CD1c-positive myeloid dendritic cell (primary cell): ENCODE results near the gene LTF.
"Not testable (repeated sequence)": the region's sequence is repeated elsewhere in the genome, so short reads cannot be mapped to it uniquely, and the experiment has no call there.

Source experiments
- DNase-seq: peaks from one replicate; pipeline ENCODE4 v3.0.0-alpha.2; 2016; ENCODE audit errors: extremely low spot score

LTF gene

DNA sequence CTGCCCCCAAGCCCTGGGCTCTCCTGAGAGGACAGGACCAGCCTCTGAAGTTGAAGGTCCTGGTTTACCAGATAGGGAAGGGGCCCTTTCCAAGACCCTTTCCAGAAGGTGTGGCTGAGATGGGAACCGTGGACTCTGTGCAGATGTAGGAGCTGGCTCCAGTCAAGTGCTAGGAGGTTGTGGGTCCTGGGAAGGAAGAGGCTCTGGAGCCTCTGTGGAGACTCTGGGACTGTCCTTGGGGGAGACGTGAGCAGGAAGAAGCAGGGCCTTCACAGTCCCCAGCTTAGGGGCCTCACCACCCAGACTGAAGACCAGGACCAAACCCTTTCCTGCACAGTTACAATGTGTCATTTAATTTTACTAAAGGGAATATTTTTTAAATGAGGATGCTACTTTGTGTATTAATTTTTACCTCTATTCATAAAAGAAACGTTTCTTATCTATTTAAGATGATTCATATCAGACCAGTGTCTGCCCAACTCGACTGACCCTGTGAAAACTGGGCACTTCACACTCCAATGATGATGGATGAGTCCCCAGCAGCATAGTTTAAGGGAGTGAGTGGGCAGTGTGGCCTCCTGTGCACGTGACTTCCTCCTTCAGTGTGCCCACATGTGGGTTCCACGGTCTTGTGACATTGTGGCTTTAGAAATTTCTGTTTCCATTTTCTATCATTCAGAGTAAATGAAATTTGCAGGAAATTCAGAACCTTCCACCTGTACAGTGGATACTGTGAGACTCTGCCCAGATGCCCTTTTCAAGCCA is 68.8 kb downstream of the LTF start:
- DNase-seq: peak; percentile 88

- peak; percentile 83 for DNase-seq
Measured at GRCh38 chr3:46395210-46395661, 69.5 kb downstream of the LTF start.

- no peak for DNase-seq
Measured at GRCh38 chr3:46393554-46394434, 70.9 kb downstream of the LTF start.

- DNase-seq: no peak
Measured at GRCh38 chr3:46393011-46393410, 71.7 kb downstream of the LTF start.

DNA sequence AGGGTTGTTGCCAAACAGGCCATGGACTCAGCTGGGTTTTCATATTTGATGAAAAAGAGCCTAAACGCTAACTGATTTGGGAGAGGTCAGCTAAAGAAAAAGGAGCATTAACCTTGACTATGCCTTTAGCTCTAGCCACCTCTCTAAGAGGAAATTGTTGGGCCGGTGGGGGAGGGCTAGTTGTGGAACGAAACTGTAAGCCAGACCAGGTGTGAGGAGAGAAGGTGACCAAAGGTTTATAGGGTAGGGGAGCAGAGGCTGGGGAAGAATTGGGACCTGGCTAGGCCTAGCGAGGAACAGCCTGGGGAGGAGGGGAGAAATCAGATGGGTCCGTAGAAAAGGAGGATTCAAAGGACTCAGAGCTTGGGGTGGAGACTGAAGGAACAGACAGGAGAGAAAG is 73.2 kb downstream of the LTF start:
- DNase-seq: not testable (repeated sequence)

DNA sequence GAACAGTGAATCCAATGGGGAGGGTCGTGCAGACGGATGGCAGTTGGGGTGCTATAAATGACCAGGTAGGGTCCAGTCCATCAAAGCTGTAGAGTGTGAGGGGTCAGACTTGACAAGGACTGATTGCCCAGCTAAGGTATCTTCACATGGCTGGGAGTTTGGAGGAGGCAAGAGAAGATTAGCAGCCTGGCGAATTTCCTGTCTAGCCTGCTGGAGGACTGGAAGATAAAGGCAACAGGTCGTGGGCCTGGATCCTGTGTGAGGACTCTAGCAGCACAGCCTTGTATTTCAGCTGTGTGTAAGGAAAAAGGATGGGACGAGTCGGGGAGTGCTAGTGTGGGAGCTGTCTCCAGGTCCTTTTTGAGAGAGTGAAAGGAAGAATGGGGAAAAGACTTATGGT is 75.4 kb downstream of the LTF start:
- DNase-seq: no peak

GRCh38 chr3:46388847-46389246 is 75.9 kb downstream of the LTF start:
- DNase-seq: not testable (repeated sequence)

DNA sequence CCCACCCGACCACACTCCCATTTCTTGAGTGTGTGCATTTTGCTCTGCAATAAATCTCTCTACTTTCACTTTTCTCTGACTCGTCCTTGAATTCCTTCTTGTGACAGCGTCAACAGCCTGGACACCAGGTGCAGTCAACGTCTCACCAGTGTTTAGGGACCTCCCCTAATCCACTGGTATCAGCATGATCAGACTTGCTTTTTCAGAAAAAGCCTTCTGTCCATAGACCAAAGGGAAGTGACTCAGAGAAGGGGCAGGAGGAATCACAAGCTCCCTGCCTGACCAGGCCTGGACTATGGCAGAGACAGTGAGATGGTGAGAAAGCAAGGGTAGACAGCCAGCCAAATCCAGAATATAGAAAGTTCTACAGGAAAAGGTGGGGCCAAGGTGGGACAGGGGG is 78.5 kb downstream of the LTF start:
- peak; percentile 50 for DNase-seq
